GM12874 (cell line): Measurements from ENCODE around the gene RBM33.

ENCODE experiments used
- TF ChIP-seq, protein P1 (sequence below): IDR thresholded peaks from 2 replicates; pipeline ENCODE4 v1.5.1; 2011; ENCODE audit warnings: low read depth, mild to moderate bottlenecking, control low read depth, low read length, moderate library complexity; ENCODE audit not compliant: insufficient read depth

Gene RBM33

DNA sequence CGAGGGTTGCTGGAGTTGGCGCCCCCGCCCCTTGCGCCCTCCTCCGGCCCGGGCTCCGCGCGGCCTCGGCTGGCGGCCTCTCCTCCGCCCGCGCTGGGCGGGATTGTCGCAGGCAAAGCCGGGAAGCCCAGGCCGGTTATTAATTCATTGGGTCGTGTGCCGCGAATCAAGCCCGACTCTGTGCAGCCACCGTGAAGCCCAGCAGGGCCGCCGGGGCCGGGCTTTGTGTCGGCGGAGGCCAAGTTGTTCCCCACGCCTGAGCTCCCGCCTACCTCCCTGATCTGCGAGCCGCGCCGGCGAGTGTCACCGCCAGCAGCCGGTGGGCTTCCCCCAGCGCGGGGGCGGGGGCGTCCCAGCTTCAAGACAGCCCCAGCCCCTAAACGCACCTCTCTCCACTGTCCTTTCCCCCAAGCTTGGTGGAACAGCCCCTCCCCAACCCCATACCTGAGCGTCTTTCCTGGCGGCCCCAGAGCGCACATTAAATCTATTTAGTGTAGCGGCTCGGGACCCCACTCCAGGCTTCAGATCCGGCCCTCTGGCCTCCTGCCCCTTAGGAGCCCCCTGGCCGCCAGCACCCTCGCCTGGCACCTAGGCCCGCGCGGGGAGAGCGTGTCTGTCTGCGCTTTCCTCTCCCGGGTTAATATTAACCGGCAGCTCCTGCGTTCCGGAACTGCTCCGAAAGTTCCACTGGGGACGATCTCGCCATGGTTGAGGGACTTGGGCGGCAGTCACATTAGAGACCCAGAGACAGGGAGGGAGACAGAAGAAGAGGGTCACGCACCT, 164.3 kb downstream of the RBM33 start:
- TF ChIP-seq, protein P1, sequence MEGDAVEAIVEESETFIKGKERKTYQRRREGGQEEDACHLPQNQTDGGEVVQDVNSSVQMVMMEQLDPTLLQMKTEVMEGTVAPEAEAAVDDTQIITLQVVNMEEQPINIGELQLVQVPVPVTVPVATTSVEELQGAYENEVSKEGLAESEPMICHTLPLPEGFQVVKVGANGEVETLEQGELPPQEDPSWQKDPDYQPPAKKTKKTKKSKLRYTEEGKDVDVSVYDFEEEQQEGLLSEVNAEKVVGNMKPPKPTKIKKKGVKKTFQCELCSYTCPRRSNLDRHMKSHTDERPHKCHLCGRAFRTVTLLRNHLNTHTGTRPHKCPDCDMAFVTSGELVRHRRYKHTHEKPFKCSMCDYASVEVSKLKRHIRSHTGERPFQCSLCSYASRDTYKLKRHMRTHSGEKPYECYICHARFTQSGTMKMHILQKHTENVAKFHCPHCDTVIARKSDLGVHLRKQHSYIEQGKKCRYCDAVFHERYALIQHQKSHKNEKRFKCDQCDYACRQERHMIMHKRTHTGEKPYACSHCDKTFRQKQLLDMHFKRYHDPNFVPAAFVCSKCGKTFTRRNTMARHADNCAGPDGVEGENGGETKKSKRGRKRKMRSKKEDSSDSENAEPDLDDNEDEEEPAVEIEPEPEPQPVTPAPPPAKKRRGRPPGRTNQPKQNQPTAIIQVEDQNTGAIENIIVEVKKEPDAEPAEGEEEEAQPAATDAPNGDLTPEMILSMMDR = no peak

DNA sequence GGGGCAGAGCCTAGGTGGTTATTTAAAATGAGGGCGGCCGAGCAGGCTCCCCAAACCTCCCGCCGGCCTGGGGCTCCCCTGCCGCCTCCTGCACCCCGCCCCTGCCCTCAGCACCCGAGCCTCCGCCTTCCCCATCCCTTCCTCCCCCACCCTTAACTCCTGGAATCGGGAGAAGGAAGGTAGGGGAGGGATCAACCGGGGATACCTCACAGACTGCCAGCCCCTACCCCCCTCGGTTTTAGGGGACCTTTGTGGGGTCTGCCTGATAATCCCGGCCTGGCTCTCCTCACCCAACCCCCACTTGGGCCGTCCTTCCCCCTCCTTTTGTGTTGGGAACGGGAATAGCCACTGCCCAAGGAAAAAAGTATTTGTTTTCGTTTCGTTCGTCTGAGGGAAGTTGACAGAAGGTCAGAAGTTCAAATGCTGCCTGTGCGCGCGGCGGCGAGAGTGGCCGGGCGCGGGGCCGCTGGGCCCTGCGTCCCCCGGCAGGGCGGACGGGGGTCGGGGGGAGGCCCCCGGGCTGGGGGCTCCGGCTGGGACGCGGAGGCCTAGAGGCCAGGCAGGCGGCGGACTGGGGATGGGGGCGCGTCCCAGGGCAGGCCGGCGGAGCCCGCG, 165.0 kb downstream of the RBM33 start:
- TF ChIP-seq, protein P1 = no peak

DNA sequence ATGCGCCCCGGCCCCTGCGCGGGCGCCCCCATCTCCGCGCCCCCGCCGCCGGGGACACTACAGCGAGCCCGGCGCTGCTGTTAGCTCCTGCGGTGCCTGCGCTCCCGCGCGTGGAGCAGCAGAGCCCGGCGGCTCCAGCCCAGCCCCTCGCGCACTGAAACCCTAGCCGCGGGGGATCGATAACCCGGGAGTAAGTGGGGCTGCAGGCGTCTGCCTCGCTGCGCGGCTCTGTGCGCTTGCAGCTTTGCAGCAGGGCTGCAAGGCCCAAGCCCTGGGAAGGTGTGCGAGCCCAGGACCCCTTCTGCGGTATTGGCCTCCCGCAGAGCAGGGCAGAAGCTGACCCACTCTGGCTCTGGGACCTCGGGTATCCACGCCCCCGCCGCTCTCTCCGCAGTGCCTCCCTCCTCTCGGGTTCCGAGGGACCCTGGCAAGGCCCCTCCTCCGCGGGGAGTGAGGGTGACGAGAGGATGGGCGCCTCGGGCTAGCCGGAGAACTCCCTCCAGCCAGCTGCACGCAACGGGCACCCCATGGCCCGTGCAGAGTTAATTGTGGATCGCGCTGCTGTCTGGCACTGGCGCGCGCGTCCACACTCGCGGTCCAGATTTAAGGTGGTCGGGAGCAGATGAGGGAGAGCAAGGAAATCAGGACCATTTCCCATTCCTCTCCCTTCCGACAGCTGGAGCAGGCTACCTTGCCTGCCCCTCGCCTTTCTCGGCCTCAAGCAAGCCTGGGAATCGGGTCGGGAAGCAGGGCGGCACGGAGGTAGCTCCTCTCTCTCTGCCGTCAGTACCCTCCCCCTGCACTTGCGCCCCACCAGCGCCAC, 165.7 kb downstream of the RBM33 start:
- TF ChIP-seq, protein P1 = no peak

DNA sequence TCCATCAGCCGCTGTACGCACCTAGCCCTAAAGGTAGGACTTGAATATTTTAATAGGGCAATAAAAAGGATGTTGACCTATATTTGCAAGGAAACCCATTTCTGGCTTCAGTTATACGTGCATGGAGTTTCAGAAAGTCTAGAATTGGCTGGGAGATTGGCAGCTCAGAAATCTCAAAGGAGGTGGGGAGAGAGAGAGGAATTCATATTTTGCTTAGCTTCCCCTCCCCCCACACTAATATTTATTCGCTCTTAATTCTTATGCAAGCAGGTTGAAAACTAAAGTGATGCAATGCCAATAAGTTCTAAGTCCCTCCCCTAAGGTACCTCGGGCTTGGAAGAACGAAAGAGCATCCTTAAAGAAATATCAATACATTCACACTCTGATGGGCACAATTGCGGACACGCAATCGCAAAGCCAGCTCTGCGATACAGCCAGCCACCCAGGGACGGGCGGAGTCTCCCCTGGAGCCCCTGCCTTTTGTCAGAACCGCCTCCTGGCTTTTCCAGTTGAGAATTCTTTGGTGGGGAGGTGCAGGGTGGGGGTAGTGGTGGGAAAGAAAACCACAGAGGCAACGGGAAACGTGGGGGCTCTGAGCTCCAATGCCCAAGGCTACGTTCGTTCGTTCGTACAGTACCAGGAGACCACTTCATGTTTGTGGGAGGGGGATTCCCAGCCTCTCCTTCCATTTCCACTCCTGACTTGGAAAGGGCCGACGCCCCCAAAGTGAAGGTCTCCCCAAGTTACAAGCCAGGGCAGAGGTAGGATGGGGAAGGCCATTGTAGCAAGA, 166.5 kb downstream of the RBM33 start:
- TF ChIP-seq, protein P1 = no peak

DNA sequence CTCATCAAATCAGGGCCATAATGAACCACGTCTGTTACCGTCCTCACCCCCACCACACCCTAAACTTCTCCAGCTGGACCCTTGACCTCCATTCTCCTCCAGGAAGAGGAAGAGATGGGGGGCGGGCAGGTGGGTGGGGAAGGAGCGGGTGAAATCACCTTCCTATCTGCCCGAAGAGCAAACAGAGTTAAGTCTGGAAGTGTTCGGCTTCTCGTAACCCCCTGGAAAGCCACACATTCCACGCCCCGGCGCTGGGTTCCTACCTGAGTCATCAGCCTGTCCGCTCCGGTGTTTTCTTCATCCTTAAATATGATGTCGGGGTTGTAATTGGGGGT, 167.1 kb downstream of the RBM33 start:
- TF ChIP-seq, protein P1 = no peak

DNA sequence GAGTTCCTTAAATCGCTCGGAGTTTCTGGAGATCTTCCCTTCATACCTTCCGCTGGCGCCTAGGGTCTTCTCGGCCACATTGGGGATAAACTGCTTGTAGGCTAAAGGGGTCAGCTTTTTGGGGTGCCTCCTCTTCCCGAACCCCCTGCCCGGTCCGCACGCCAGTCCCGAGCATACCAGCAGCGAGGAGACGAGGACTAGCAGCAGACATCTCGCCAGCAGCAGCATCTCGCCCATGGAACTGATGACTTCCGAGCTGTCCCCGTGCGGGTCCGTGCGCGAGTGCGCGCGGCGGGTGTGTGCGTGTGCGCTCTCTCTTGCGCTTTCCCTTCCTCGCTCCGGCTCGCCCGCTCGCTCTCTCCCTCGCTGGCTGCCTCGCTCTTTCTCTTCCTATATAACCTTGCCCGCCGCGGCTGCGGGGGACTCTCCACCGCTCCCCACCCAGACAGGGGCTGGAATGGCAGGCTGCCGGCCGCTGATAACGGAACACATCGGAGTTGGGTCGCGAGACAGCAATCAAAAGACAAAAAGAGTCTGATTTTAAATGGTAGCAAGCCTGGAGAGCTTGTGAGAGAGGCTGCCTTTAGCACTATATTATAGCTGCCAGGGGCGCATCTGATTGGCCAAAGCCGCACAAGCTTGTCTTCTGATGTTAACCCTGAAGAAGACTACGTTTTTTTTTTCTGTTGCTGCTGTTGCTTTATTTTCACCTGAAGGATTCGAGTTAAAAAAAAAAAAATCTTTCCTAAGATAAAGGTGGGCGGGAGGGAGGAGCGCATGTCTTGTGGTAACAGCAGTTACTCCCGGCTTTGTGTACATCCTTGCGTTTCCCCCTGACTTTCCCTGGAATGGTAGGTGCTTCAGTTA, 167.7 kb downstream of the RBM33 start, which contains the start of gene SHH:
Gene SHH, minus strand, starts transcription at position 569 of the 867 bp plus-strand sequence. Its CDS starts 341 bp downstream, at position 228.
- TF ChIP-seq, protein P1 = no peak
